HG02870 (cell line): ENCODE results near the gene MESP2.

ENCODE experiments used
- ATAC-seq: cut with Tn5 transposase; IDR thresholded peaks from one replicate; pipeline ENCODE4 v1.9.1; 2021; ENCODE audit warnings: mild to moderate bottlenecking, moderate library complexity; ENCODE audit not compliant: unreplicated experiment

The MESP2 gene

GRCh38 chr15:89754361-89755154, 21.6 kb upstream of the MESP2 start:
- ATAC-seq: no peak

DNA sequence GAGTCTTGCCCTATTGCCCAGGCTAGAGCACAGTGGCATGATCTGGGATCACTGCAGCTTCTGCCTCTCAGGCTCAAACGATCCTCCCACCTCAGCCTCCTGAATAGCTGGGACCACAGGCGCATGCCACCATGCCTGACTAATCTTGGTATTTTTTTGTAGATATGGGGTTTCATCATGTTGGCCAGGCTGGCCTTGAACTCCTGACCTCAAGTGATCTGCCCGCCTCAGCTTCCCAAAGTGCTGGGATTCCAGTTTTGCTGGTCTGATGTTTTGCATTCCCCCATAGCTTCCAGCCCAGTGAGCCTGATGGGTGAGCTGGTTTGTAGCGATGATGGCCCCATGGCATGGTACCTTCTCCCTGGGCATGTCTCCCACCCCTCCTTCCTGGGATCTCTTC, 20.4 kb upstream of the MESP2 start:
- no peak for ATAC-seq

DNA sequence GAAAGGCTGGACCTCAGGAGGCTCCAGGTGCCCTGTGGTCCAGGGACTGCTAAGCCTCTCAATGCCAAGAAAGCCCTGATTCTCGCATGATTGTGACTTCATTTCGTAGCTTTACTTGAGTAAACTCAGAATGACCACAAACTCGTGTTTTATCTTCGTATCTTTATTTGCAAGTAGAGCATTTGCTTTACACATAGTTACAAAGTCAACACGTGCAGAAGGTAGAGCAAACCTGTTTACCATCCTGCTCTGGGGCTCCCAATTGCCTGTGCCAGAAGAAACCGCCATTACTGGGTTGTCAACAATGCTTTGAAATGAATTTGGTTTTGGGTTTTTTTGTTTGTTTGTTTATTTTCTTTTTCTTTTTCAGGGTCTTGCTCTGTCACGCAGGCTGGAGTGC, 19.2 kb upstream of the MESP2 start:
- ATAC-seq: no peak

- ATAC-seq: no peak
Observed at GRCh38 chr15:89758283-89758682, 17.8 kb upstream of the MESP2 start.

- no peak for ATAC-seq
Observed at GRCh38 chr15:89758981-89759380, 17.2 kb upstream of the MESP2 start.

GRCh38 chr15:89759835-89760234, 16.3 kb upstream of the MESP2 start:
- no peak for ATAC-seq

GRCh38 chr15:89760303-89761008, 15.7 kb upstream of the MESP2 start:
- ATAC-seq: peak; percentile 53

DNA sequence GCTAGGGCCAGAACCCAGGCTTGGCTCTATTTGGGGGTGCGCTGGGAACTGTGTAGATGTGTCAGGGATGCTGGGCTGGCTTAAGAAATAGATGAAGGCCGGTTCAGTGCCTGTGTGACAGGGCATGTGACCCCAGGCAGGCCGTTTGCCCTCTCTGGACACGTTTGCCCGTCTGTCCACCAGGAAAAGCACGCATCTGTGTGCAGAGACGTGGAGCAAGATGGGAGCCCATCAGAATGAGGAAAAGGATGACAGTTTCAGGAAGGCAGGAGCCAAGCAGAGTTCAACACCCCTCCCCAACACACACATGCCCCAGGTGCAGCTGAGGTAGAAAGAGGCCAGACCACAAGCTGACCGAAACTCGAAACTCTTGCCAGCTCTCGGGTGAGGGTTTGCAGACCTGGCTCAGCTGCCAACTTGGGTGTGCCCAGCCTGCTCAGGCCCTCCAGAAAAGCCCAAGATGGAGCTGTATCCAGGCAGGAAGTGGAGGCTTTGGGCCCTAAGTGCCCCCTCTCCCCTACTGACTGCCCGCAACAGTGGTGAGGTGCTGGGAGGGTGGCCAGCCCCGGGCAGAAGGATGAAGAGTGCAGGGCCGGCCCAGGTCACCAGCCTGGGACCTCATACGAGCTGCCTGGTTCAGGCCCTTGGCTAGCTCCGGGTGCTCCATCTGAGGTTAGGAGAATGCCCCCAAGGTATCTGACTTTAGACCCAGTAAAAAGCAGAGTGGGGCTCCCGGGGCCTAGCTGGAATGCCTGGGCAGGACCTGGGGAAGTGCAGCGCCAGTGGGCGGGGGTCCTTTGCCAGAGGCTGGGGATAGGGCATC, 14.9 kb upstream of the MESP2 start:
- ATAC-seq: no peak

- ATAC-seq: no peak
Observed at GRCh38 chr15:89761929-89762328, 14.2 kb upstream of the MESP2 start.

GRCh38 chr15:89765694-89766093, 10.4 kb upstream of the MESP2 start:
- ATAC-seq: no peak

DNA sequence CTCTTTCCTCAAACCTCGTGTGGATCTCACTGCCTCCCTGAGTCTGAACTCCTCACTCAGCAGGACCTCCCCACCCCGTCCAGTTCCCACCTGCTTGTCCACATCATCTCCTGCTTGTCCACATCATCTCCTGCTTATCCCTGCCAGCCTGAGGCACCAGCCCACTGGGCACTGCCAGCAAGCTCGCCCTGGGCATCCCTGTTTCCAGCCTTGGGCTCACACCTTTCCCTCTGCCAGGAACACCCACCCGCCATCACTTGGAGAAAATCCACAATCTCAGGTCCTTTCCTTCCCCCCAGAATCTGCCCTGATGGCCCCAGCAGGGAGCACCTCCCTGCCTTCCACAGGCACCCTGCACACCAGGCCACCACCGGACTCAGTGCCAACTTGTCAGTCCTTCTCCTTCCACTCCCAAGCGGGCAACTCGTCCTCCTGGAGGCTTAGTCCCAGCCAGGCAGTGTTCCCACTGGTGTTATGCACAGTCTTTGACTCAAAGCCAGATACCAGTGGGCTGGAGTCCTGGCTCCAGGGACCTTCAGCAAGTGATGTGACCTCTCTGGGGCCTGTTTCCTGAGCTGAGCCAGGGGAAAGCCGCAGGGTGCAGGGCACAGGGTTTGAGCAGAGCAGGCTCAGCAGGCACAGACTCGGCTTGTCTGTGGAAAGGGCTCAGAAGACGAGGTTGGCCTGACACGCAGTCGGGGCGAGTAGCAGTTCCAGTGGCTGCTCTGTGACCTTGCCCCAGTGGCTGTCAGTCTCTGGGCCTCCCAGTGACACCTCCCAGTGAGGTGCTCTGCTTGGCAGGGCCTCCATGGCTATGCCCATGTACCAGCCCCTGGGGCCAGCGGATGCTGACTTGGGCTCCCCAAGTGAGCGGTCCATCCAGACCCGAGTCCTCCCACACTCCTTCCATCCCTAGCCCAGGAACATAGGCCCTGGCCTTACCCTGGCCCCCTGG, 9.5 kb upstream of the MESP2 start:
- ATAC-seq: no peak

DNA sequence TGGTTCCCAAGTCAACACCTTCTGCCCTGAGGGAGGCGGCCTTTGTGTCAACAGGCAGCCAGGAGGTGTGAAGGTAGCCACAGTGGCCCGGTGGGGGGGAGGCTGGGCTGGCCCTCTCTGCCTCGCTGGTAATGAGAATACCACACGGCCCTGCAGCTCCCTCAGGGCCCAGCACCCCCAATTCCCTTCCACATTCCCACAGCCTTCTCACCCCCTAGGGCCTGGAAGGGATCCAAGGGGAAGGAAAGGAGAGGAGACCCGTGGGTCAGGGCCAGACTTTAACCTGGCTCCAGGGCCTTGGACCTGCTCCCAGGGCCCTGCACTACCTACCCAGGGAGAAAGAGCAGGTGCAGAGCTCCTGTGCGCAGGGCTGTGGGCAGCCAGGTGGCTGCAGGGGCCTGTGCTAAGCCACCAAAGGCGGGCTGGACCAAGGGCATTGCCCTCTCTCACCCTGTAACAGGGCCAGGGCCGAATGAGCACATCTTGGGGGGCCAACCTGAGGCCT, 8.7 kb upstream of the MESP2 start:
- ATAC-seq: no peak

DNA sequence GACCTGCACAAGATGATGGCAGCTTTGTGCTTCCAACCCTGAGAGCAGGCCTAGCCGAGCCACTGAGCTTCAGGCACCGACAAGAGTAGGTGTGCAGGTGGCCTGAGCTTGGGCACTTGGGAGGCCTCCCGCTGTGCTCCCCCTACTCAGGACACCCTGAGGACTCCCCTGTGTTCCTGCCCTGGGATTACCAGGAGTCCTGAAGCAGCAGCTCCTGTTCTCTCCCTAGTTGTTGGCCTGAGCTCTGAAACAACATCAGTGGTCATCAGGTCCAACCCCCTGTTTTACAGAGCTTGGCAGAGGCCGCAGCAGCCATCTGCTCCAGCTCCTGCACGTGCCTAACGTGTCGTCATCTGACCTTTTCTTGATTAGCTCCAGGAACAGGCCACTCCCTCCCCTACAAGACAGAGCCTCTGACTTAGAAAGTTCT, 8.0 kb upstream of the MESP2 start:
- ATAC-seq: no peak

DNA sequence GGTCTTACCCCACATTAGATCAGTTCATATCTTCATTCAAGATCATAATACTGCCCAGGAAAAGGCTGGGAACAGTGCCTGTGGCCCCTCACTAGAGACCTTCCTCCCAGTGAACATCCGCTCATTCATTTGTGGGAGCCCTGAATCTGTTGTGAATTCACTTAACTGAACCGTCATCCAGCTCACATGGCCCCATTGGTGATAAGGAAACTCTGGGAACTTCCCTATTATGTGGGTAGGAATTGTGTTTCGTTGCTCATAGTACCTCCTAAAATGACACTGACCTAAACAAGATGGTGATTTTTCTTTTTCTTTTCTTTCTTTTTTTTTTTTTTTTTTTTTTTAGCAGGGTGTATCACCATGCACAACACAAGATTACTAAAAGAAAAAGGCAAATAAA, 6.8 kb upstream of the MESP2 start:
- no peak for ATAC-seq

DNA sequence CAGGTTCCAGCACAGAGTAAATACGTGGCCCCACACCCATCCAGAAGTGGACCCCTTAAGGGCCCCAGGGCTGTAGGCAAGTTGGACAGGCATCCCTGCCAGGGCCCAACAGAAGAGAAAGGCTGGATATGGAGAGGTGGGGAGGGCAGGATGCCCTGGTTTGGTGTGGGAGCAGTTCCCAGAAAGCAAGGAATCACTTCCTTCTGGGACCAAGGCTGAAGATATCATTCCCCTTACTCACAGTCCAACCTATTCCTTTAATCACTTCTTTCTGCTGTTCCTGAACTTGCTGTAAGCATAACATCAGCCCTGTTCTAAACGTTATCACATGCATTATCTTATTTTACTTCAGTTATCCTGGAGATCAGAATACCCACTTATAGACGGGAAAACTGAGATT, 6.1 kb upstream of the MESP2 start:
- no peak for ATAC-seq

DNA sequence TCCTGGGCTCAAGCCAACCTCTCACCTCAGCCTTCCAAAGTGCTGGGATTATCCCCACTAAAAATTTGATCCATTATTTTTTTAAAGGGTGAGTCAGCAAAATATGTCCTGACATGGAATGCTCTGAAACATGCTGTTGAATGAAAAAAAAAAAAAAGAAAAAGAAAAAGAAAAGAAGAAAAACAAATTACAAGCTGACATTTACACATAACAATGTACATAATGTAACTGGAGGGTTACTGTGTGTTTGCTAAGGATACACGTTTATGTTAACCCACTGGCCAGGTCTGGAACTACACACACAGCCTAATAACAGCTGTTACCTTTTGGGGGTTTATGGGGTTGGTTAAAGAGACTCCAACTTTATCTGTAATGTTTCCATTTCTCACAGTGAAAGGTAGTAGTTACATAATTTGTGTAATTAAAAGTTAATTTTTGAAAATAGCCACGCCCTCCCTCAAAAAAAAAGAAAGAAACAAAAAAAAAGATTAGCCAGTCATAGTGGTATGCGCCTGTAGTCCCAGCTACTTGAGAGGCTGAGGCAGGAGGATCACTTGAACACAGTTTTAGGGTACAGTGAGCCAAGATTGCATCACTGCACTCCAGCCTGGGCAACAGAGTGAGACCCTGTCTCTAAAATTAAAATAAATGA, 3.1 kb upstream of the MESP2 start:
- ATAC-seq: no peak

GRCh38 chr15:89774492-89774891, 1.6 kb upstream of the MESP2 start:
- no peak for ATAC-seq

GRCh38 chr15:89775815-89776214, 317 bp upstream of the MESP2 start:
- ATAC-seq: no peak

DNA sequence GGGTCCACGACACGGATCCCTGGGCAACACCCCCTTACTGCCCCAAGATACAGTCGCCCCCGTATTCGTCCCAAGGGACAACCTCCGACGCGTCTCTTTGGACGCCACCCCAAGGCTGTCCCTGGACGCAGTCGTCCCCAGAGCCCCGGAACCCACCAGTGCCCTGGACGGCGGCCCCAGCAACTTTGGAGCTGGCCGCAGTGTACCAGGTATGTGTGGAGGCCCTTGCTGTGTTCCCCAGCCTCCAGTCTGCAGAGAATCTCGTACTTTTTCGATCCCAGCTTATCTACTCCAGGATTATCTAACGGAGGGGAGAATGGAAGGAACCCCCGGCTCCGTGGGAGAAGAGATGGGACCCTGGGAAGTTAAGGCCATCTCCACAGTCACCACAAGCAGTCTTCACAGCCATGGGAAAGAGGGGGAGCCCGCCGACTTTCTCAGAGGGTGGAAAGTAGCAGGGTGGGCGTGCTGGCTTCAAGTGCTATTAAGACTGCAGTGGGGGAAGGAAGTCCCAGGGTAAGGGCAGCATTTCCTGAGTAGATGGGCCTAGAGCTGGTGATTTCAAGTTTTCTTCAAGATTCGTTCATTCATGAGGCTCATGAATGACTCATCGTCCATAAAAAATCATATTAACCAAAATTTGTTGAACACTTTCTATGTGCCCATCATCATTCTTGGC, 1.1 kb downstream of the MESP2 start:
- no peak for ATAC-seq
